ENCODE data around the gene PPP6R2.

DNA sequence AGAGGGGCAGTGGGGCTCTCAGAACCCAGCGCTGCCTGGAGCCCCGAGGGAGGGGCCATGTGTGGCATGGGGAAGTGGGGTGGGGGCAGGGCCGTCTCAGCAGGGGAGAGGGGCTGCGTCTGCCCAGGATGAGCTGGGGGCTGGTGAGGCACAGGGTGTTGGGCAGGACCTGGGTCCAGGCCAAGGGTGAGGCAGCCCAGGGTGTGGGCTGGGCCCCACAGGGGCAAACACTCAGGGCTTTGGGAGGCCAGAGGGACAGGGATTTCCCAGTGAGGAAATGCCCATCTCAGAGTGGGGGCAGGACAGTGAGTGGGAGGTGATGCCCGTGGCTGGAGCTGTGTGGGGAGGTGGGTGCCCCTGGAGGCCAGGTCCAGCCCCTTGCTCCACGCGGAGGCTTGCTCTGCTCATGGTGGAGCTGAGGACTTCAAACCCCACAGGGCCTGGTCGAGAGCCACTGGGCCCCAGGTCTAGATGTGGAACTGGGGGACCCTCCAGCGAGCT lies 41.0 kb upstream of the PPP6R2 start:
- TF ChIP-seq, protein P1, sequence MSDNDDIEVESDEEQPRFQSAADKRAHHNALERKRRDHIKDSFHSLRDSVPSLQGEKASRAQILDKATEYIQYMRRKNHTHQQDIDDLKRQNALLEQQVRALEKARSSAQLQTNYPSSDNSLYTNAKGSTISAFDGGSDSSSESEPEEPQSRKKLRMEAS (IDR thresholded peaks at IDR 0.05) = no peak
- TF ChIP-seq, protein P2, sequence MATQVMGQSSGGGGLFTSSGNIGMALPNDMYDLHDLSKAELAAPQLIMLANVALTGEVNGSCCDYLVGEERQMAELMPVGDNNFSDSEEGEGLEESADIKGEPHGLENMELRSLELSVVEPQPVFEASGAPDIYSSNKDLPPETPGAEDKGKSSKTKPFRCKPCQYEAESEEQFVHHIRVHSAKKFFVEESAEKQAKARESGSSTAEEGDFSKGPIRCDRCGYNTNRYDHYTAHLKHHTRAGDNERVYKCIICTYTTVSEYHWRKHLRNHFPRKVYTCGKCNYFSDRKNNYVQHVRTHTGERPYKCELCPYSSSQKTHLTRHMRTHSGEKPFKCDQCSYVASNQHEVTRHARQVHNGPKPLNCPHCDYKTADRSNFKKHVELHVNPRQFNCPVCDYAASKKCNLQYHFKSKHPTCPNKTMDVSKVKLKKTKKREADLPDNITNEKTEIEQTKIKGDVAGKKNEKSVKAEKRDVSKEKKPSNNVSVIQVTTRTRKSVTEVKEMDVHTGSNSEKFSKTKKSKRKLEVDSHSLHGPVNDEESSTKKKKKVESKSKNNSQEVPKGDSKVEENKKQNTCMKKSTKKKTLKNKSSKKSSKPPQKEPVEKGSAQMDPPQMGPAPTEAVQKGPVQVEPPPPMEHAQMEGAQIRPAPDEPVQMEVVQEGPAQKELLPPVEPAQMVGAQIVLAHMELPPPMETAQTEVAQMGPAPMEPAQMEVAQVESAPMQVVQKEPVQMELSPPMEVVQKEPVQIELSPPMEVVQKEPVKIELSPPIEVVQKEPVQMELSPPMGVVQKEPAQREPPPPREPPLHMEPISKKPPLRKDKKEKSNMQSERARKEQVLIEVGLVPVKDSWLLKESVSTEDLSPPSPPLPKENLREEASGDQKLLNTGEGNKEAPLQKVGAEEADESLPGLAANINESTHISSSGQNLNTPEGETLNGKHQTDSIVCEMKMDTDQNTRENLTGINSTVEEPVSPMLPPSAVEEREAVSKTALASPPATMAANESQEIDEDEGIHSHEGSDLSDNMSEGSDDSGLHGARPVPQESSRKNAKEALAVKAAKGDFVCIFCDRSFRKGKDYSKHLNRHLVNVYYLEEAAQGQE (IDR thresholded peaks at IDR 0.05; ENCODE audit: low read depth) = no peak
- TF ChIP-seq TEAD4 (IDR thresholded peaks at IDR 0.05) (no peak), CEBPB (IDR thresholded peaks at IDR 0.05) (no peak), FOXM1 (IDR thresholded peaks at IDR 0.05; ENCODE audit: borderline replicate concordance, low read depth) (no peak), TAF1 (IDR thresholded peaks at IDR 0.05; ENCODE audit: low read depth) (no peak), CREB1 (IDR thresholded peaks at IDR 0.05; ENCODE audit: low read depth) (no peak), YY1 (IDR thresholded peaks at IDR 0.05; ENCODE audit: low read depth) (no peak), TCF12 (IDR thresholded peaks at IDR 0.05; ENCODE audit: low read depth) (no peak)
